ACHN (cell line): ENCODE measurements around the gene NCOA5.
A peak's percentile ranks its signal among the peaks of the same experiment; 100 is the strongest.
"Not testable (repeated sequence)": the region's sequence is repeated elsewhere in the genome, so short reads cannot be mapped to it uniquely, and the experiment has no call there.

Source experiments
- DNase-seq: peaks from one replicate; pipeline ENCODE4 v3.0.0-alpha.2; 2015
- in situ Hi-C: cut with HindIII; loops from 2 replicates; pipeline ENCODE4 v1.10.0; 2017; ENCODE audit warnings: low sequenced_read_pairs, low pct_ligation_motif_present, low pct_unique_long_range_greater_than_20kb

NCOA5 gene

DNA sequence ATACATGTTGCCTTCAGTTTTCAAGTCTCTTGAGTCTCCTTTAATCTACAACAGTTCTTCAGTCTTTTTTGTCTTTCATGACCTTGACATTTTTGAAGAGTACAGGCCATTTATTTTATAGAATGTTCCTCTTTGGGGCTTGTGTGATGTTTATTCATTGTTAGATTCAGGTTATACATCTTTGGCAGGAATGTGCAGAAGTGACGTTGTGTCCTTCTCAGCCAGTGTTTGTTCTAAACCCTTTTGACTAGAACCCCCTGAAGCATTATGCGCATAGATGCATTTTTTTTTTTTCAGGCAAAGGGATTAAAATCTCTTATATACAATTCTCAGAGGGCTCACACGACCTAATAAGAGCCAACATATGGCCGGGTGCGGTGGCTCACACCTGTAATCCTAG, 11.2 kb upstream of the NCOA5 start:
- in situ Hi-C loops = no loop called here

DNA sequence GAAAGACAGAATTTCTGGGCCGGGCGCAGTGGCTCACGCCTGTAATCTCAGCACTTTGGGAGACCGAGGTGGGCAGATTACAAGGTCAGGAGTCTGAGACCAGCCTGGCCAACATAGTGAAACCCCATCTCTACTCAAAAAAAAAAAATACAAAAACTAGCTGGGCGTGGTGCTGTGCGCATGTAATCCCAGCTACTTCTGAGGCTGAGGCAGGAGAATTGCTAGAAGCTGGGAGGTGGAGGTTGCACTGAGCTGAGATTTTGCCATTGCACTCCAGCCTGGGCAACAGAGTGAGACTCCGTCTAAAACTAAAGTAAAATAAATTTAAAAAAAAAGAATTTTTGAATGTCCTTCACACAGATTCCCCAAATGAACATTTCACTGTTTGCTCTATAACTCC, 10.7 kb upstream of the NCOA5 start:
- in situ Hi-C loops, DNase-seq: not testable (repeated sequence)

More for the DNA sequence above, 11.2 kb upstream of the NCOA5 start:
- DNase-seq = no peak

DNA sequence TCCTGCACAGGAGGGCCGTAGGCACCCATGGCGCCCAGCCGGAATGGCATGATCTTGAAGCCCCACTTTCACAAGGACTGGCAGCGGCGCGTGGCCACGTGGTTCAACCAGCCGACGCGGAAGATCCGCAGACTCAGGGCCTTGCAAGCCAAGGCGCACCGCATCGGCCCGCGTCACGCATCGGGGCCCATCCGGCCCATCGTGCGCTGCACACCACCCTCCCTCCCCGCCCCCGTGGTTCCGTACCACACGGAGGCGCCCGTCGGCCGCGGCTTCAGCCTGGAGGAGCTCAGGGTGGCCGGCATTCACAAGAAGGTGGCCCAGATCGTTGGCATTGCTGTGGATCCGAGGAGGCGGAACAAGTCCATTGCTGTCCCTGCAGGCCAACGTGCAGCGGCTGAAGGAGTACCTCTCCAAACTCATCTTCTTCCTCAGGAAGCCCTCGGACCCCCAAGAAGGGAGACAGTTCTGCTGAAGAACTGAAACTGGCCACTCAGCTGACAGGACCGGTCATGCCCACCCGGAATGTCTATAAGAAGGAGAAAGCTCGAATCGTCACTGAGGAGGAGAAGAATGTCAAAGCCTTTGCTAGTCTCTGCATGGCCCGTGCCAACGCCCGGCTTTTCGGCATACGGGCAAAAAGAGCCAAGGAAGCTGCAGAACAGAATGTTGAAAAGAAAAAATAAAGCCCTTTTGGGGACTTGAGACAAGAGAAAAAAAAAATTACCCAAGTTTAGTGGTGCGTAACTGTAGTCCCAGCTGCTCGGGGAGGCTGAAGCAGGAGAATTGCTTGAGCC, 9.9 kb upstream of the NCOA5 start:
- DNase-seq = peak; percentile 66
- in situ Hi-C loops = no loop called here

DNA sequence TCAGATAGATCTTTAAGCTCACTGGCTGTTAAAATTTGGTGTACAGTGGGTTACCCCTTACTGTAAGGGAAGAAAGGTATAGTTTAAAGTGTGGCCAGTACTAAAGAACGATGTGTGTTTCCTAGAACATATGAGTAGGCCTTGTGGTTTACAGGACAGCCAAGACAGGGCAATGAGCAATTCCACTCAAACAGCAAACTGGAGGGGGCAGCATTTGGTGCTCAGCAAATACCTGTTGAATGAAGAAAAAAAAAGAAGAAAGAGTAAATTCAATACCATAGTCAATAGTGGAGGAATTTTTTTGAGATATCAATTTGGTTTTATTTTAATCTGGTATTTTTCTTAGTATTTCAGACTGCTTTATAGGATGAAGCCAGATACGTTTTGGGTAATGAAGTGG, 3.8 kb upstream of the NCOA5 start:
- in situ Hi-C loops = no loop called here
- no peak for DNase-seq

DNA sequence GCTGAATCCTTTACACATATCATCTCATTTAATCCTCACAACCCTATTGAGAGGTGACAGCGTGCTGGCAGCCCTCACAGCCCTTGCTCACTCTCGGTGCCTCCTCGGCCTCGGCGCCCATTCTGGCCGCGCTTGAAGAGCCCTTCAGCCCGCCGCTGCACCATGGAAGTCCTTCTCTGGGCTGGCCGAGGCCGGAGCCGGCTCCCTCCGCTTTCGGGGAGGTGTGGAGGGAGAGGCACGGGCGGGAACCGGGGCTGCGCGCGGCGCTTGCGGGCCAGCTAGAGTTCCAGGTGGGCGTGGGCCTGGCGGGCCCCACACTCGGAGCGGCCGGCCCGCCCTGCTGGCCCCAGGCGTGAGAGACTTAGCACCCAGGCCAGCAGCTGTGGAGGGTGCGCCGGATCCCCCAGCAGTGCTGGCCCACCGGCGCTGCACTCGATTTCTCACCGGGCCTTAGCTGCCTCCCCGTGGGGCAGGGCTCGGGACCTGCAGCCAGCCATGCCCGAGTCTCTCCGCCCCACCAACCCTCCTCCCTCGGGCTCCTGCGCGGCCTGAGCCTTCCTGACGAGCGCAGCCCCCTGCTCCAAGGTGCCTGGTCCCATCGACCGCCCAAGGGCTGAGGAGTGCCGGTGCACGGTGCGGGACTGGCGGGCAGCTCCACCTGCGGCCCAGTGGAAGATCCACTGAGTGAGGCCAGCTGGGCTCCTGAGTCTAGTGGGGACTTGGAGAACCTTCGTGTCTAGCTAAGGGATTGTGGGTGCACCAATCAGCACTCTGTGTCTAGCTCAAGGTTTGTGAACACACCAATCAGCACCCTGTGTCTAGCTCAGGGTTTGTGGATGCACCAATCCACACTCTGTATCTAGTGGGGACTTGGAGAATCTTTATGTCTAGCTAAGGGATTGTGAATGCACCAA, 2.1 kb upstream of the NCOA5 start:
- DNase-seq, in situ Hi-C loops: not testable (repeated sequence)

DNA sequence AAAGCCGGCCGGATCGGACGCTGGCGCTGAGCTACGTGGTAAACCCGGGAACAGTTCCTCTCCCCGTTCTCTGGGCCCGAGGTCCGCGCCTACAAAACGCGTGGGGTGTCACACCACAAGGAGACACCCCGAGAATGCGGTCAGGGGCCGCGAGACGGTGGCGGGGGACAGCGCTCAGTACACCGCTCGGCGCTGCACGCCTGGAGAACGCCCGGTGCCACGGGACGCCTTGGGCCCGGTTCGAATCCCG, 670 bp downstream of the NCOA5 start:
- DNase-seq = no peak
- in situ Hi-C loops = no loop called here

DNA sequence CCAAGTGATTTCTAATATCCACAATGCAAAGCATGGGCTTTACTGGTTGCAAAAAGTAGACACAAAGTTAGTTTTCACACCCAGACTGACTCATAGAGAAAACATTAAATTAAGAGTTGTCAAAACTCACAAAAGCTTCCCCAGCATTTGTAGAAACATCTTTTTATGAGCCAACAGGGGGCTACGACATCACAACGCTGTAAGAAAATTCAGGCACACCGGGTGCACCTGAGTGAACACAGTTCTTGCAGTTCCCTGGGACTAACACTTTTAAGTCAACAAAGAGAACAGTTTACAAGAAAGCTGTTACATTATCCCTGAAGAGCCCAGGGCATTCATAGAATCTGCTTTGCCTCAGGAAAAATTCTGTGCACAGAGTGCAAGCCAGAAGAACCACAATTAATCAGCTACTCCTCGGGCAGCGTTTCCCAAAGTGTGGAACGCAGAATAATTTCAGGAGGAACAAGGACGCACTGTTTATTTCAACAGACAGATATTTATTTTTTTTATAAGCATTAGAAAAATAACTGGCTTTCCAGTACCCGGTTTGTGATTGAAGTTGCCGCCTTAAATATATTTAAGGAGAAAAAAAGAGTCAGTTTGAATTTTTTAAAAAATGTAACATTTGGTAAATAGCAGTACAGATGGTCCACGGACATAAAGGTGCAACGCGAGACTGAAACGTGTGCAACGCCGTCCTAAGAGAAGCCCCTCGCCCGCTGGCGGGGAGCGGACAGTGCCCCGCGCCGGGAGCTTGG, 1.2 kb downstream of the NCOA5 start:
- peak; percentile 18 for DNase-seq

DNA sequence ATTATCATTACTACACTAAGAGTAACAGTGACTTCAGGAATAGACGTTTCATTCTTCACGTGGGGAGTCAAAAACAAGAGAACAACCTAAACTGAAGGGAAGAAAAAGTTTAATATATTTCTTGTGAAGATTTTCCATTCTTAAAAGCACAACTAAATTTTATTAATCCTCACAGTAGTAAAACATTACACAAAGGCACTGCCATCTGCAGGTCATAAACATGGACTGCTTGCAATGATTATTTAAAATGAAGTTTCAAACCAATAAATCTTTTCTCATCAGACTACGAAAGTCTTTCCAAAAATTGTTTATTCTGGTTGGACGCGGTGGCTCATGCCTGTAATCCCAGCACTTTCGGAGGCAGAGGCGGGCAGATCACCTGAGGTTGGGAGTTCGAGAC, 2.6 kb downstream of the NCOA5 start:
- DNase-seq = peak; percentile 21
- in situ Hi-C loops = no loop called here

More for the DNA sequence above, 1.2 kb downstream of the NCOA5 start:
- in situ Hi-C loops = no loop called here

DNA sequence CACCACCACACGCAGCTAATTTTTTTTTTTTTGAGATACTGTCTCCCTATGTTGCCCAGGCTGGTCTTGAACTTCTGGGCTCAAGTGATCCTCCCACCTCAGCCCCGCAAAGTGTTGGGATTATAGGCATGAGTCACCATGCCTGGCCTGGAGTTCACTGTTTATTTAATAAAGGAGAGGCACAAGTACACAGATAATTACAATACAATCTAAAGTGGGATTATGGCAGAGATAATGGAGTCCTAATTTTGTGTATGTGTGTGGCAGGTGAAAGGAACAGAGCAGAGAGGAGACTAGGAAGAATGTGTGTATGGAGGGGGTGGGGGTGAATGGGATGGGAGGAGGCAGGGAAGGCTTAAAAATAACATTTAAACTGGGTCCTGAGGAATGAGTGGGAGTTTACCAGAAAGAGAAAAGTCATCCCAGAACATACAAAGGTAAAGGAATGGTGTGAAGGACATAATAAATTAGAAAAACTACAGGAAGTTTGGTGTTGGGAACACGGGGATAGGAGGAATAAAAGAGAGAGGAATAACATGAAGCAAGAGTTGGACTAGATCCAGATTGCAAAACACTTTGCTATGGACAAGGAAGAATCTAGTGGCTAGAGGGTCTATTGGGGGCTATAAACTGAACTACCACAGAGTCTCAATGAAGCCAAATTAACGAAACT, 4.4 kb downstream of the NCOA5 start:
- in situ Hi-C loops = no loop called here
- DNase-seq = no peak

DNA sequence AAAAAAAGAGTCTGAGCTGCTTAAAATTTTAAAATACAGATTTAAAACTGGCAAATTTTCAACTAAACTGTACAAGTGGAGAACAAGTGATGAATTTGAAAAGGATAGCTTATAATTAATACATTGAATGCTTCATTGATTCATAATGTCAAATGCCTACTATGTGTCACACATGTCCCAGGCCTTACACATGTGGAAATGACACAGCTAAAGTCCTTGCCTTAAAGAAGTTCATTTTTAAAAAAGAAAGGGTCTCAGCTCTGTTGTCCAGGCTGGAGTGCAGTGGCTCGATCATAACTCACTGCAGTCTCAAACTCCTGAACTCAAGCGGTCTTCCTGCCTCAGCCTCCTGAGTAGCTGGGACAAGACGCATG, 5.0 kb downstream of the NCOA5 start:
- DNase-seq = no peak
- in situ Hi-C loops = no loop called here

DNA sequence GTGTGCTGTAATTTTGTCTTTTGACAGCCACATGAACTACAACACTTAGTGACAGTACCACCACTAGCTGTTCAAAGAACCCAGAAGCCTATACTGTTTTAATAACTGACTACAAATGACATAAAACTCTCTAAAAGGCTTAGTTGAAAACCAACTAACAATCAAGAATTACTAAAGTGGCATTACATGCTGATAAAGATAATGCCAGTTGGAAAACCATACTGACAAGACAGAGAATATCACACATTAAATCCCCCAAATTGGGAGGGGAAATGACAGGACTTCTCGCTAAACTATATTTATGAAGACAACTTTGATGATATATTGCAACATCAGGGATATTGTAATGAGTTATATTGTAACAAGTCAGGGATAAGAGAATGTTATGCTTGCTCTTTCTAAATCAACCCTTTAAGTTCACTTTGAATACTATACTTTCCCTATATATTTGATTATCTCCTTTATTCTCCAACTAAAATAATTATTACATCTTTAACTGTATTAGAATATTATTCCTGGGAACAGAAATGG, 6.2 kb downstream of the NCOA5 start:
- in situ Hi-C loops = no loop called here
- no peak for DNase-seq

DNA sequence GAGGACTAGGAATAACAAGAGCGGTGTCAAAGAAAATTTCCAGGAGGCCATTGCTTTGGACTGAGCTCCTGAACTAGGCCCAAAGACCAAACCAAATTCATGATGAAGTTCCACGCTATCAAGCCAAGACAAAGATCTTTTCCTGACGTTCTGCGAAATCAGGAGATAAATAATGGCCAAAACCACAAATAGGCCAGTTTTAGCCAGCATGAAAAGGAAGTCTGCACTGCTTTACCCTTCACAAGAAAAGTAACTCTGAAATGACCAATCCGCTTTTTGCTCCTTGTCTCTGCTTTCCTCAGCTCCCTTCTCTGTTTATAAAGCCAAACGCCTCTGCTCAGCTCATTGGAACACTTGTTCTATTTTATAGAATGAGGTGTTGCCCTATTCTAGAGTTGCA, 6.7 kb downstream of the NCOA5 start:
- no peak for DNase-seq
- in situ Hi-C loops = no loop called here

DNA sequence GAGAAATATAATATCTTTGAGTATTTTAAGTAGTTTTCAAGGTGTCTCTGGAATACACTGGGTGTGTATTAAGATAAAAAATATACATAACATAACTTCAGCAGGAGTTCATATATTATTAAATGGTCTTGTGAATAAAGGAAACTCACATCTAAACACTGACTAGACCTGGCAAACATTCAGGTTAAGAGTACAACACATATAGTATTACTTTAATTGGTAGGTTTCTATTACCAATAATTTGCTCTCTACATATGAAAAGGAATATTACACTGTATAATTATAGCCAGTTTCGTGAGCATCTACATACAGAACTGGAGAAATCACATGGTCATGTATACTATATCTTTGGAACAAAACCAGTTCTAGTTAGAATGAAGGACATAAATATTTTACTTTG, 8.7 kb downstream of the NCOA5 start:
- in situ Hi-C loops = no loop called here
- DNase-seq = no peak

DNA sequence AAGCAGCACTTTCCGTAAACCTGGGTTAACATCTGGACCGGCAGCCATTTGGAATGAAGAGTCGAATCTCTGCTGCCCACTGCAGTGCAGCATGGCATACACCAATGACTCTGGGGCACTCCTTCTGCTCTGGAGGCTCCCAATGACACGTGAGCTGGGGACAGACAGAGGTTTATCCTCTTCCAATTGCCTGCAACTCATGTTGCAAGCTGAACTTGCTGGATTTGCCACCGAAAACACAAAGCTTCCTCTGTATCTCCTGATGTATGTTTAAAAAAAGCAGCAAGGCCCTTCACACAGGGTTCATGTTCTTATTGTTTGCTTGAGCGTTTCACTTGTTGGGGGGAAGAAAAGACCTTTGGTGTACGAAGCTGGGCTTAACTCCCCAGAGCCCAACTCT, 10.8 kb downstream of the NCOA5 start:
- in situ Hi-C loops = no loop called here
- DNase-seq = no peak

DNA sequence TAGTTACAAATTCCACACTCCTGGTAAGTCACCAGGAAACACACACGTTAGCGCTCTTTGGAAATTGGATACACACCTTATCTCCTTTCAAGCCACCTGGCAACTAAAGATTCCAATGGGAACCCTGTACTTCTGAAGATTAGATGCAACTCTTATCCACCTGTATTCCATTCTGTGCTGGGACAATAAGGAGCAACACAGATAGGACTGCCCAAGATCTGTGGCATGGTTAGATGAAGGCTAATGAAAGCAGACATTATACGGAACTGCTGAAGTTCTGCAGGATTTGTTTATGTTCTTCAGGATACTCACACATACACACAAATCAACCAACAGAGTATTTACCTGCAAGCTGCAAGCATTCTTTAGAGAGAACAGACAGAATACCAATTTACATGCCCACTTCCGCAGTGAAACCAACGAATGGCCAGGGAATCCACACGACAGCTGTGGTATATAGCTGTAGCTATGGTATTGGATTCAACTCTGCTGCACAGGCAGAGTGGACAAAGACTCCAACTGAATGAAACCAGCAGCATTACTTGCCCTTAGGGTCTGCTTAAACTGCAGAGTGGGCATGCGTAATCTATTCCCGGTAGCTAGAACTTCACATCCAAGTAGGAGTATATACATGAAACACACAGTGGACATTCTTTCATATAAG, 12.0 kb downstream of the NCOA5 start:
- in situ Hi-C loops = no loop called here
- no peak for DNase-seq

DNA sequence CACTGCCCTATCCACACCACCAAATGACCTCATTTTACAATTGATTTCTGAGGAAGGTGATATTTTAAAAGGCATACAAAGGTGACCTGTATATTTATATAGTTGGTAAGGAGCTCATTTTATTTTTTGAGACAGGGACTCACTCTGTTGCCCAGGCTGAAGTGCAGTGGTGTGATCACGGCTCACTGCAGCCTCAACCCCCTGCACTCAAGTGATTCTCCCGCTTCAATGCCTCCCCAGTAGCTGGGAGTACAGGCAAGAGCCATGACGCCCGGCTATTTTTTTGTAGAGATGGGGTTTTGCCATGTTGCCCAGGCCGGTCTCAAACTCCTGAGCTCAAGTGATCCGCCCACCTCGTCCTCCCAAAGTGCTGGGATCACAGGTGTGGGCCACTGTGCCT, 13.0 kb downstream of the NCOA5 start:
- in situ Hi-C loops = no loop called here
- no peak for DNase-seq

DNA sequence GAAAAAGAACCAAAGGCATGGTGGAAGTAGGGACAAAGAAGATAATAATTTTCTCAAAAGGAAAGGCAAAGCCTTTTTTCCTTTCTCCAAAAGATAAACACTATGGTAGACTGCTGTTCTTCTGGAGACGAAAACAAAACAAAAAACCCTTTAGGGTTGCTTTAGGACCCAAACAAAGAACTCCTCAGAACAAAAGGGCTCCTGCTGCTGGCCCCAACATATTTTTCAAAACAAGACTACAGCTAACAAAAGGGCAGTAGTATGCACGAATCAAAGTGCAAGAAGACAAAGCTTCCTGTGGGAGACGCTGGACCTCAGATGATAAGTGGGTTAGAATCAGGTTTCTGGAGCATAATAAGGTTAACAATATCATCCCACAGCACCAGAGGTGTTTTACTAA, 15.8 kb downstream of the NCOA5 start:
- no peak for DNase-seq
- in situ Hi-C loops = no loop called here

DNA sequence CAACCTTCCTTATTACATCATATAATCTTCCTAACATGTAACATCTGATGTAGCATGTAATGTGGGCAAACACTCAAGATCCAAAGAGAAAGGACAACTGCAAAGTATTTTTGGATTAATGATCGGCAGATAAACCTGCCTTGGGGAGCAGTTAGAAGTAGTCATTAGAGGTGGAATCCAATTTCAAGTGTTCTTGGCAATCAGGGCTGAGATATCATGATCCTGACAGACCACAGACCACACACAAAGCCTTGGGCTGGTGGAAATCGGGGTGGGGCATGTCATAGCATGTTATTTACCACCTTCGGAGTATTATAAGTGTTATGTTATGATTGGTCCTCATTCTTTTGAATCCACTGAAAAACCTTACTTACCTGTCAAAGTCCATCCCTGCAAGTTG, 16.3 kb downstream of the NCOA5 start:
- in situ Hi-C loops = no loop called here
- no peak for DNase-seq
